ENCODE results near the gene SLC9A1.

The SLC9A1 gene

GRCh38 chr1:27070390-27071048 is 84.4 kb downstream of the SLC9A1 start:
- DNase-seq (ENCODE audit: low spot score), result no peak

- no peak for DNase-seq (ENCODE audit: low spot score)
These were observed 86.0 kb downstream of the SLC9A1 start for GRCh38 chr1:27068922-27069321.

GRCh38 chr1:27065999-27066630 is 88.8 kb downstream of the SLC9A1 start:
- DNase-seq (ENCODE audit: low spot score), result no peak

- DNase-seq (ENCODE audit: low spot score), result no peak
These were observed 94.0 kb downstream of the SLC9A1 start for GRCh38 chr1:27060891-27061290.

GRCh38 chr1:27058966-27059669 is 95.8 kb downstream of the SLC9A1 start:
- DNase-seq (ENCODE audit: low spot score), result no peak

GRCh38 chr1:27057801-27058625 is 96.9 kb downstream of the SLC9A1 start:
- DNase-seq (ENCODE audit: low spot score), result no peak

GRCh38 chr1:27057389-27057788 is 97.5 kb downstream of the SLC9A1 start:
- no peak for DNase-seq (ENCODE audit: low spot score)

GRCh38 chr1:27053977-27054753 is 100.8 kb downstream of the SLC9A1 start:
- DNase-seq (ENCODE audit: low spot score), result no peak

GRCh38 chr1:27052527-27052926 is 102.4 kb downstream of the SLC9A1 start:
- no peak for DNase-seq (ENCODE audit: low spot score)

GRCh38 chr1:27049607-27050006 is 105.3 kb downstream of the SLC9A1 start:
- DNase-seq (ENCODE audit: low spot score), result no peak

GRCh38 chr1:27049100-27049499 is 105.8 kb downstream of the SLC9A1 start:
- DNase-seq (ENCODE audit: low spot score), result no peak

Data from COLO829 (cell line).